Calu3 (cell line): ENCODE results near the gene WFDC2. TPM values are rescaled to one million over a fixed set of nuclear protein-coding genes. Genes with fewer than 3 reads are reported as not detected.

Experiments used
- BruUV-seq: library from RNA; stranded (reverse); fragments of 400-500 nt; replicated peaks from 2 replicates; lab custom pipeline; 2021; lab: Mats Ljungman, UMichigan
- CTCF ChIA-PET: fragments of 300-600 bp; sonication (Branson Sonifier 250); formaldehyde crosslinking; loops from one replicate; lab custom pipeline; 2022; ENCODE audit warnings: antibody characterized with exemption; lab: Charles Lee
- DNase-seq: peaks from one replicate; pipeline ENCODE4 v3.0.0; 2022
- H3K27ac Mint-ChIP-seq: one replicate; pipeline ENCODE4 v1.8.0; 2022; ENCODE audit warnings: mixed read lengths; ENCODE audit not compliant: unreplicated experiment
- H3K27me3 Mint-ChIP-seq: one replicate; pipeline ENCODE4 v1.8.0; 2022; ENCODE audit warnings: mixed read lengths; ENCODE audit not compliant: unreplicated experiment
- H3K36me3 Mint-ChIP-seq: one replicate; pipeline ENCODE4 v1.8.0; 2022; ENCODE audit warnings: mild to moderate bottlenecking, moderate library complexity, mixed read lengths; ENCODE audit not compliant: insufficient read depth, unreplicated experiment
- H3K4me1 Mint-ChIP-seq: one replicate; pipeline ENCODE4 v1.8.0; 2022; ENCODE audit warnings: mild to moderate bottlenecking, low read depth, mixed read lengths; ENCODE audit not compliant: unreplicated experiment
- H3K4me3 Mint-ChIP-seq: one replicate; pipeline ENCODE4 v1.8.0; 2022; ENCODE audit warnings: mild to moderate bottlenecking, low read depth, moderate library complexity, mixed read lengths; ENCODE audit not compliant: unreplicated experiment
- H3K9me3 Mint-ChIP-seq: one replicate; pipeline ENCODE4 v1.8.0; 2022; ENCODE audit warnings: low read depth, mixed read lengths; ENCODE audit not compliant: unreplicated experiment
- intact Hi-C: fragments of 100-400 bp; cut with micrococcal nuclease; formaldehyde crosslinking; loops from one replicate; pipeline ENCODE4 v1.10.0; 2022; ENCODE audit not compliant: unreplicated experiment
- microRNA-seq: library from miRNA; unstranded; fragments of <30 nt; microRNA quantifications from one replicate; pipeline ENCODE4 v1.2.0, GENCODE V29; 2022
- total RNA-seq: library from RNA; stranded (reverse); gene quantifications from 2 replicates; pipeline ENCODE4 v1.2.3, GENCODE V29; 2022
- TF ChIP-seq, protein P1 (sequence below): fragments of 200-600 bp; IDR thresholded peaks from one replicate; pipeline ENCODE4 v1.8.0; 2022; ENCODE audit warnings: antibody characterized with exemption; ENCODE audit not compliant: unreplicated experiment

WFDC2 gene
- total RNA-seq, 1 experiment from 2014 or later = 295 TPM

GRCh38 chr20:45527294-45527693 is 57.7 kb downstream of the WFDC2 start:
- H3K4me1 Mint-ChIP-seq = no peaks in the 10 kb centered on the region
- H3K4me3 Mint-ChIP-seq = no peak overlapping the region
- H3K9me3 Mint-ChIP-seq = no peaks in the 10 kb centered on the region
- no TSS peak for BruUV-seq
- H3K27ac Mint-ChIP-seq = no peak overlapping the region
- intact Hi-C loops = no loop called here
- DNase-seq = no peak
- CTCF ChIA-PET = interaction anchor here (0.9 to 1.8 kb wide), 2 partner anchors 10 to 11 kb away, joined by 6 to 7 read pairs; partner anchors contain the start of gene WFDC6
- TF ChIP-seq, protein P1, sequence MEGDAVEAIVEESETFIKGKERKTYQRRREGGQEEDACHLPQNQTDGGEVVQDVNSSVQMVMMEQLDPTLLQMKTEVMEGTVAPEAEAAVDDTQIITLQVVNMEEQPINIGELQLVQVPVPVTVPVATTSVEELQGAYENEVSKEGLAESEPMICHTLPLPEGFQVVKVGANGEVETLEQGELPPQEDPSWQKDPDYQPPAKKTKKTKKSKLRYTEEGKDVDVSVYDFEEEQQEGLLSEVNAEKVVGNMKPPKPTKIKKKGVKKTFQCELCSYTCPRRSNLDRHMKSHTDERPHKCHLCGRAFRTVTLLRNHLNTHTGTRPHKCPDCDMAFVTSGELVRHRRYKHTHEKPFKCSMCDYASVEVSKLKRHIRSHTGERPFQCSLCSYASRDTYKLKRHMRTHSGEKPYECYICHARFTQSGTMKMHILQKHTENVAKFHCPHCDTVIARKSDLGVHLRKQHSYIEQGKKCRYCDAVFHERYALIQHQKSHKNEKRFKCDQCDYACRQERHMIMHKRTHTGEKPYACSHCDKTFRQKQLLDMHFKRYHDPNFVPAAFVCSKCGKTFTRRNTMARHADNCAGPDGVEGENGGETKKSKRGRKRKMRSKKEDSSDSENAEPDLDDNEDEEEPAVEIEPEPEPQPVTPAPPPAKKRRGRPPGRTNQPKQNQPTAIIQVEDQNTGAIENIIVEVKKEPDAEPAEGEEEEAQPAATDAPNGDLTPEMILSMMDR = no peak
- H3K36me3 Mint-ChIP-seq = no peaks in the 10 kb centered on the region
- H3K27me3 Mint-ChIP-seq = peaks cover 37% of the 10 kb centered on the region

Small RNA genes lying within 50 kb of the gene (microRNA-seq; reads per million reads assigned to microRNA genes)
- 5.6 reads per million, percentile 18 among the genes with 10 or more reads in this experiment for gene MIR6812

Other genes with a start within 250 kb of the WFDC2 start
- gene SEMG2, start 248.4 kb upstream of the WFDC2 start, total RNA-seq = not detected in 2 replicates
- gene SLPI, start 215.2 kb upstream of the WFDC2 start, total RNA-seq = 270 and 446 TPM in 2 replicates
- not detected in 2 replicates for gene RBPJL, start 162.9 kb upstream of the WFDC2 start, total RNA-seq
- 0.17 and 0.29 TPM in 2 replicates for gene MATN4, start 161.5 kb upstream of the WFDC2 start, total RNA-seq
- 238 and 256 TPM in 2 replicates for gene SDC4, start 121.3 kb upstream of the WFDC2 start, total RNA-seq
- gene SYS1, start 106.6 kb upstream of the WFDC2 start, total RNA-seq = 42.1 and 45.5 TPM in 2 replicates
- 0.52 and 0.88 TPM in 2 replicates for gene TP53TG5, start 91.4 kb upstream of the WFDC2 start, total RNA-seq
- gene DBNDD2, start 61.5 kb upstream of the WFDC2 start, total RNA-seq = 105 and 113 TPM in 2 replicates
- 192 and 193 TPM in 2 replicates for gene PIGT, start 53.6 kb upstream of the WFDC2 start, total RNA-seq
- gene SPINT3, start 45.9 kb downstream of the WFDC2 start, total RNA-seq = not detected in 2 replicates
- gene WFDC6, start 69.7 kb downstream of the WFDC2 start, total RNA-seq = not detected in 2 replicates
- gene EPPIN, start 77.6 kb downstream of the WFDC2 start, total RNA-seq = not detected in 2 replicates
- not detected in 2 replicates for gene WFDC8, start 109.5 kb downstream of the WFDC2 start, total RNA-seq
- not detected in 2 replicates for gene WFDC10A, start 160.0 kb downstream of the WFDC2 start, total RNA-seq
- not detected in 2 replicates for gene WFDC9, start 161.5 kb downstream of the WFDC2 start, total RNA-seq
- not detected in 2 replicates for gene WFDC11, start 200.5 kb downstream of the WFDC2 start, total RNA-seq
- gene WFDC13, start 232.3 kb downstream of the WFDC2 start, total RNA-seq = not detected in 2 replicates
- not detected in 2 replicates for gene WFDC10B, start 235.3 kb downstream of the WFDC2 start, total RNA-seq